Stimulated activated naive B cell treated with anti-CD40 and anti-IgM and Interleukin-4, amounts not matched to agents 10 μg/mL and 1 μg/mL and 100 μg/mL, for 72 hours (primary cell): ENCODE results near the gene SHROOM2.
"Not testable (repeated sequence)": the region's sequence is repeated elsewhere in the genome, so short reads cannot be mapped to it uniquely, and the experiment has no call there.

Experiments
- ATAC-seq, 2 donors: fragments of 150-1000 bp; cut with Tn5 transposase; replicated peaks; 2 replicates each; pipeline ENCODE4 v1.10.0; 2021; ENCODE audit warnings: moderate library complexity in 1 of 2
- DNase-seq: peaks from one replicate; pipeline ENCODE4 v3.0.0; 2021
- H3K27ac Mint-ChIP-seq: one replicate; pipeline ENCODE4 v1.8.0; 2022; ENCODE audit warnings: mild to moderate bottlenecking, mixed read lengths
- H3K27me3 Mint-ChIP-seq, 2 donors: one replicate each; pipeline ENCODE4 v1.8.0; 2022; ENCODE audit warnings: mixed read lengths in 2 of 2
- H3K36me3 Mint-ChIP-seq, 2 donors: one replicate each; pipeline ENCODE4 v1.8.0; 2022; ENCODE audit warnings: mixed read lengths in 2 of 2, mild to moderate bottlenecking in 1 of 2
- H3K4me1 Mint-ChIP-seq, 2 donors: one replicate each; pipeline ENCODE4 v1.8.0; 2022; ENCODE audit warnings: mixed read lengths in 2 of 2, mild to moderate bottlenecking in 1 of 2
- H3K4me3 Mint-ChIP-seq, 2 donors: one replicate each; pipeline ENCODE4 v1.8.0; 2022; ENCODE audit warnings: mild to moderate bottlenecking in 2 of 2, mixed read lengths in 2 of 2, moderate library complexity in 1 of 2
- H3K9me3 Mint-ChIP-seq, 2 donors: one replicate each; pipeline ENCODE4 v1.8.0; 2022; ENCODE audit warnings: mixed read lengths in 2 of 2, mild to moderate bottlenecking in 1 of 2

SHROOM2 gene

GRCh38 chrX:9857575-9858474, 71.6 kb downstream of the SHROOM2 start:
- no peak for ATAC-seq
- Mint-ChIP-seq H3K4me1 (peaks cover 0 to 3% of the 10 kb centered on the region in 2 donors), H3K27me3 (peaks cover 27 to 30% of the 10 kb centered on the region in 2 donors), H3K9me3 (no peaks in the 10 kb centered on the region), H3K4me3 (no peak overlapping the region), H3K27ac (no peak overlapping the region), H3K36me3 (no peaks in the 10 kb centered on the region)
- no peak for DNase-seq

- H3K36me3 Mint-ChIP-seq, H3K4me1 Mint-ChIP-seq, ATAC-seq, H3K27ac Mint-ChIP-seq, H3K9me3 Mint-ChIP-seq, H3K4me3 Mint-ChIP-seq, DNase-seq: not testable (repeated sequence)
- H3K27me3 Mint-ChIP-seq, result peaks cover 28 to 30% of the 10 kb centered on the region in 2 donors
These were observed 72.5 kb downstream of the SHROOM2 start for GRCh38 chrX:9858684-9859083.

GRCh38 chrX:9859711-9860555, 73.7 kb downstream of the SHROOM2 start:
- H3K4me3 Mint-ChIP-seq, result no peak overlapping the region
- peaks cover 23 to 30% of the 10 kb centered on the region in 2 donors for H3K27me3 Mint-ChIP-seq
- H3K27ac Mint-ChIP-seq, result no peak overlapping the region
- ATAC-seq, result no peak
- H3K9me3 Mint-ChIP-seq, result no peaks in the 10 kb centered on the region
- peaks cover 0 to 3% of the 10 kb centered on the region in 2 donors for H3K4me1 Mint-ChIP-seq
- no peak for DNase-seq
- H3K36me3 Mint-ChIP-seq, result peaks cover 0 to 3% of the 10 kb centered on the region in 2 donors

- Mint-ChIP-seq H3K27ac (no peak overlapping the region), H3K36me3 (peaks cover 0 to 3% of the 10 kb centered on the region in 2 donors), H3K27me3 (peaks cover 23 to 26% of the 10 kb centered on the region in 2 donors), H3K4me3 (no peak overlapping the region), H3K9me3 (no peaks in the 10 kb centered on the region), H3K4me1 (peaks cover 0 to 3% of the 10 kb centered on the region in 2 donors)
- DNase-seq, result no peak
- ATAC-seq, result no peak
These were observed 74.6 kb downstream of the SHROOM2 start for GRCh38 chrX:9860826-9861225.

DNA sequence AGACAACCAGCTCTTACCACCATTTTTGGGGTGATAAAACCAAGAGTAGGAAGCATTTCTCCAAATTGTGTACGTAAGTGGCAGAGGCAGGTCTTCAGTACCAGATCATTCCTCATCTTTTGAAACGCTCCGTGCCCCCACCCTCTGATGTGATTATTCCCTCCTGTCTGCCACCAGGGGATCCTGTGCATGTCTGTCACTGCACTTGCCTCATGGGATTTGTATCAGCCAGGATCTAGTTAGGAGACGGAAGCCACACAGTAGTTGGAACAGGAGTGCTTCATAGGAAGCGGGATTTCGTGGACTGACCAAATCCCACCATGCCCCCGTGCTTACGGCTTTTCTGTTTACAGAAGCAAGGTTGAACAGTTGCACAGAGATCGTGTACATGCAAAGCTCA, 75.5 kb downstream of the SHROOM2 start:
- Mint-ChIP-seq H3K27me3 (peaks cover 28 to 32% of the 10 kb centered on the region in 2 donors), H3K36me3 (peaks cover 0 to 3% of the 10 kb centered on the region in 2 donors), H3K4me3 (no peak overlapping the region), H3K4me1 (peaks cover 3 to 5% of the 10 kb centered on the region in 2 donors), H3K9me3 (no peaks in the 10 kb centered on the region), H3K27ac (no peak overlapping the region)
- DNase-seq, result no peak
- no peak for ATAC-seq

DNA sequence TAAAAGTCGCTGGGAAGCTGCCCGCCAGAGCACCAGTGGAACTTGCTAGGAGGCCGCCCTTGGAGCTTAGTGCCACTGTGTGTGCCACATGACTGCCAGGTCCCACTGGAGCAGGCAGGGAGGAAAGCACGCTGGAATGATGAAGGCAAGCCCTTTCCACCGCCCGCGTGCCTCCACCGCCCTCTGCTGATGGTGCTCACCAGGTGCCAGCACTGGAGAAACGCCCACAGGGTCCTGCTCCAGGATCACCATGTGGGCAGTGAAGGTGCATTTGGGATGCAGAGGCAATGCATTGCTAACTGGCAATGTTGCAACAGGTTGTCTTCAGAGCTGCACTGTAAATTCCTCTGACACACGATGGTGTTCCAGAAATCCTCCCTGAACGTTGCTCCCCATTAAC, 76.3 kb downstream of the SHROOM2 start:
- Mint-ChIP-seq H3K36me3 (peaks cover 0 to 3% of the 10 kb centered on the region in 2 donors), H3K9me3 (no peaks in the 10 kb centered on the region), H3K27ac (no peak overlapping the region), H3K4me3 (no peak overlapping the region), H3K4me1 (peaks cover 10 to 12% of the 10 kb centered on the region in 2 donors), H3K27me3 (peaks cover 32 to 35% of the 10 kb centered on the region in 2 donors)
- ATAC-seq (no peak), DNase-seq (no peak)

DNA sequence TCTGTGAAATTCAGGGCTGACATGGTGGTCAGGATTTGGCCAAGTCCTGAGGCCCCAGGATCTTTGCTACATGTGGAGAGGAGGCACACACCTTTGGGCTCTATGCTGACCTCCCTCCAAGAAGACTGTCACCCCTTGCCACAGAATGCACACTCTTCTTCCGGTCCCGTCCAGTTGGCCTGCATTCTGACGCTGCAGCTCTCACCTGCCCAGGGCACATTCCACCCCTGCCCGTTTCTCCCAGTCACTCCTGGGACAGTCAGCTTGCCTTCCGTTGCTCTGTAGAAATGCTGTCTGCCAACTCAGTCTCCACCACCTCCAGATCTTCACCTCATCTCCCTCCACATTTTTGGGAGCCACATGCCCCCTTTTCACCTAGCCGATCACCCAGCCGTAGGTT, 76.7 kb downstream of the SHROOM2 start:
- H3K27ac Mint-ChIP-seq, result no peak overlapping the region
- H3K4me3 Mint-ChIP-seq, result no peak overlapping the region
- no peak for ATAC-seq
- H3K9me3 Mint-ChIP-seq, result no peaks in the 10 kb centered on the region
- peaks cover 10 to 12% of the 10 kb centered on the region in 2 donors for H3K4me1 Mint-ChIP-seq
- no peak for DNase-seq
- peaks cover 32 to 35% of the 10 kb centered on the region in 2 donors for H3K27me3 Mint-ChIP-seq
- peaks cover 0 to 3% of the 10 kb centered on the region in 2 donors for H3K36me3 Mint-ChIP-seq

- Mint-ChIP-seq H3K36me3 (peaks cover 0 to 3% of the 10 kb centered on the region in 2 donors), H3K27ac (no peak overlapping the region), H3K9me3 (no peaks in the 10 kb centered on the region), H3K4me3 (no peak overlapping the region), H3K4me1 (peaks cover 10 to 12% of the 10 kb centered on the region in 2 donors), H3K27me3 (peaks cover 27 to 35% of the 10 kb centered on the region in 2 donors)
- DNase-seq (no peak), ATAC-seq (no peak)
These were observed 77.8 kb downstream of the SHROOM2 start for GRCh38 chrX:9864011-9864410.

- Mint-ChIP-seq H3K9me3 (peaks cover 0 to 2% of the 10 kb centered on the region in 2 donors), H3K27ac (no peak overlapping the region), H3K36me3 (peaks cover 0 to 3% of the 10 kb centered on the region in 2 donors), H3K4me3 (no peak overlapping the region), H3K27me3 (peaks cover 21 to 35% of the 10 kb centered on the region in 2 donors), H3K4me1 (peaks cover 7 to 12% of the 10 kb centered on the region in 2 donors)
- ATAC-seq (peak in 1 of 2 donors; percentile 33), DNase-seq (no peak)
These were observed 79.7 kb downstream of the SHROOM2 start for GRCh38 chrX:9865804-9866472.

DNA sequence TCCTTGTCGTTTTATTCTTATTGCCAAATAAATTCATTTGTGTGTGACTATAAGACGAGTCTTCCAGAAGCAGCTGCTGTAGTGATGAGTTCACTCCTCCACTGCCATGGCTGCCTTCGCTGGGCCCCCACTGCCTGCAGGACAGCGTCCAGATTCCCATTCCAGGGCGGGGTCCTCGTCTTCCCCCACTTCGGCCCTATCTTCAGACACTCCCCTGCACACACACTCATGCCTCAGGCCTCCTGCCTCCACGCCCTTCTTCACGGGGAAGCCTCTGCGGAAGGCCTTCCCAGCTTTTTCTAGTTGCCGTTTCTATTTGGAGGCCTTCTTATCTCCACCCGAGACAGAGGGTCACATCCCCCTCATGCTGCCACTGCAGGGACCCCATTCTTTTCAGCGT, 80.4 kb downstream of the SHROOM2 start:
- peaks cover 0 to 3% of the 10 kb centered on the region in 2 donors for H3K36me3 Mint-ChIP-seq
- peaks cover 21 to 30% of the 10 kb centered on the region in 2 donors for H3K27me3 Mint-ChIP-seq
- ATAC-seq (no peak), DNase-seq (no peak)
- no peak overlapping the region for H3K4me3 Mint-ChIP-seq
- peaks cover 0 to 2% of the 10 kb centered on the region in 2 donors for H3K9me3 Mint-ChIP-seq
- peaks cover 7 to 12% of the 10 kb centered on the region in 2 donors for H3K4me1 Mint-ChIP-seq
- H3K27ac Mint-ChIP-seq, result no peak overlapping the region

DNA sequence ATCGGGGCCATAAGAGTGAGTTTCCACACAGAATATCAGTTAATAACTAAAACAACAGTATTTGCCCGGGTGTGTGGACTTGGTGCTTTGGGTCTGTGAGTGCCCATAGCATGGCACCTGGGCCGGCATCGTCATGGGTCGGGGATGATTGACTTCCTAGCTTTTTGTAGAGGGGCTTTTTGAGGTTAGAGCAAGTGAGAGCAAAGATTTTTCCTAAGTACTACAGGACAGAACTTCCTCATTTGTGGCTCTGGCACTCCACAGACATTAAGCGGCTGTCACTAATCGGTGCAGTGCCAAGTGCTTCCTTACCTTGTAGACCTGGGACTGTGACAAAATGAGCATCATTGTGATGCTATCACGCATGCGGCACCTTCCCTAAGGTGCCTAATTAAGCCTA, 81.0 kb downstream of the SHROOM2 start:
- Mint-ChIP-seq H3K27me3 (peaks cover 21 to 27% of the 10 kb centered on the region in 2 donors), H3K9me3 (peaks cover 0 to 2% of the 10 kb centered on the region in 2 donors)

DNA sequence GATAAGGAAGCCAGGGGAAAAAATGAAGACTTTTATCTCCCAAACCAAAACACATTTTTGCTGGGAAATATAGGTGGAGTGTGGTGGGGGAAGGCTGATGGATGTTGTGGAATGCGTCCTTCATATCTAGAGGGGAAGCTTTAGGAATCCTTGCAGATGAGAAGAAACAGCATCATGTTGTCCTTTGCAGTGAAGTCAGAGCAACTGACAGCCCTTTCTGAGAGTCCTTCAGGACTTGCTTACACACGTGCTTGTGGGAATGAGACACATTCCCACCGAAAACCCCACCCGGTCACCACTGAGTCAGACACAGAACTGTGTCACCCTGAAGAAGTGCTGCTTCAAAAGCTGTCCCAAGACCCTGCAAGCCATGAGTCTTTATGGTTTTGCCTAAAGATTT, 81.5 kb downstream of the SHROOM2 start:
- Mint-ChIP-seq H3K4me3 (no peak overlapping the region), H3K27ac (no peak overlapping the region), H3K27me3 (peaks cover 21 to 32% of the 10 kb centered on the region in 2 donors), H3K4me1 (peaks cover 7 to 12% of the 10 kb centered on the region in 2 donors), H3K9me3 (peaks cover 0 to 2% of the 10 kb centered on the region in 2 donors), H3K36me3 (peaks cover 0 to 3% of the 10 kb centered on the region in 2 donors)
- DNase-seq, result no peak
- no peak for ATAC-seq

More for the DNA sequence above, 81.0 kb downstream of the SHROOM2 start:
- H3K4me1 Mint-ChIP-seq, result peaks cover 7 to 12% of the 10 kb centered on the region in 2 donors
- H3K27ac Mint-ChIP-seq, result no peak overlapping the region
- H3K36me3 Mint-ChIP-seq, result peaks cover 0 to 3% of the 10 kb centered on the region in 2 donors
- ATAC-seq (peak; percentile 29 to 65), DNase-seq (no peak)
- no peak overlapping the region for H3K4me3 Mint-ChIP-seq

GRCh38 chrX:9871701-9872268, 85.6 kb downstream of the SHROOM2 start:
- ATAC-seq (no peak), DNase-seq (no peak)
- Mint-ChIP-seq H3K4me1 (peaks cover 8 to 12% of the 10 kb centered on the region in 2 donors), H3K36me3 (no peaks in the 10 kb centered on the region), H3K9me3 (peaks cover 0 to 2% of the 10 kb centered on the region in 2 donors), H3K4me3 (no peak overlapping the region), H3K27ac (no peak overlapping the region), H3K27me3 (peaks cover 16 to 24% of the 10 kb centered on the region in 2 donors)
